ENCODE measurements around the gene DENND4A. TPM values are rescaled to one million over a fixed set of nuclear protein-coding genes. Genes with fewer than 3 reads are reported as not detected.

DENND4A gene
- total and polyA plus RNA-seq, 10 of the 15 experiments (the other 5 are each of a cell fraction or from before 2014, with no cell fraction given): 14.2 to 81.8 (median 34.1) TPM

- no peak for TF ChIP-seq HSF1 (IDR thresholded peaks at IDR 0.05; ENCODE audit: low read depth, low read length)
- TF ChIP-seq HDAC6 (IDR thresholded peaks at IDR 0.05; ENCODE audit: unreplicated experiment): no peak
- no peak for TF ChIP-seq RAD21 (IDR thresholded peaks at IDR 0.05; ENCODE audit: insufficient read depth, low read depth, low read length)
- peak; percentile 96 for TF ChIP-seq SP1 (IDR thresholded peaks at IDR 0.05; ENCODE audit: low read depth, low read length)
- 0 out of 4 replicates have a peak, but pooled peaks of 1 of the 2 experiments have one; percentile 30 for TF ChIP-seq SRF (IDR thresholded peaks at IDR 0.05; ENCODE audit: low read depth in 2 of 2, low read length in 2 of 2)
- TF ChIP-seq ATF2 (IDR thresholded peaks at IDR 0.05; ENCODE audit: low read length): peak; percentile 90
- peak; percentile 79 for TF ChIP-seq GATAD2B (conservative IDR thresholded peaks at IDR 0.05; ENCODE audit: low read depth)
- TF ChIP-seq MYC (IDR thresholded peaks at IDR 0.05; ENCODE audit: insufficient read depth, insufficient read length, insufficient replicate concordance, low read length, severe bottlenecking): no peak
- no peak for TF ChIP-seq ZBTB4 (CRISPR knock-in tag; IDR thresholded peaks at IDR 0.05)
- peak; percentile 92 for TF ChIP-seq KLF5 (IDR thresholded peaks at IDR 0.05; ENCODE audit: partially characterized antibody)
- TF ChIP-seq ZNF207 (IDR thresholded peaks at IDR 0.05; ENCODE audit: borderline replicate concordance): peak; percentile 90
- peak; percentile 96 for TF ChIP-seq PKNOX1 (IDR thresholded peaks at IDR 0.05)
- peak; percentile 97 for TF ChIP-seq NFIC (IDR thresholded peaks at IDR 0.05; ENCODE audit: low read depth, low read length)
- TF ChIP-seq ZNF592 (IDR thresholded peaks at IDR 0.05): no peak
- peak; percentile 93 for TF ChIP-seq CBFB (IDR thresholded peaks at IDR 0.05; ENCODE audit: low read depth)
- TF ChIP-seq SMARCA5 (IDR thresholded peaks at IDR 0.05): no peak; the same call in 1 of the 2 replicates
- no peak for TF ChIP-seq NFYB (IDR thresholded peaks at IDR 0.05; ENCODE audit: insufficient read depth, low read depth, low read length)
- TF ChIP-seq HDAC2 (IDR thresholded peaks at IDR 0.05): no peak
Observed at GRCh38 chr15:65792138-65792987, at the start of gene DENND4A (continued).

All from GM12878 (cell line).